Measurements from ENCODE around the gene CDY1B. TPM values are rescaled to one million over a fixed set of nuclear protein-coding genes. Genes with fewer than 3 reads are reported as not detected.
"Not testable (repeated sequence)": the region's sequence is repeated elsewhere in the genome, so short reads cannot be mapped to it uniquely, and the experiment has no call there.

CDY1B gene
- polyA plus RNA-seq (not detected in 3 replicates), polyA minus RNA-seq (not detected in 3 replicates)
- not detected for polyA plus RNA-seq (2011; ENCODE audit: low read depth)
- polyA plus RNA-seq (2011; cell fraction: cytosol; rRNA removed) = not detected in 2 replicates
- not detected in 2 replicates for polyA plus RNA-seq (2011; cell fraction: nucleus; rRNA removed)
- not detected in 2 replicates for polyA plus RNA-seq (2012; ENCODE audit: low replicate concordance)
- not detected for polyA minus RNA-seq (2011; cell fraction: cytosol; rRNA and poly(A)+ RNA removed)
- not detected in 2 replicates for polyA minus RNA-seq (2011; cell fraction: nucleus; rRNA and poly(A)+ RNA removed)

GRCh38 chrY:24047919-24048318, at the start of gene CDY1B:
CDY1B (minus strand) TSS chrY:24048019; CDS start chrY:24047688, 331 bp downstream.
- H3K36me3 ChIP-seq (ENCODE audit: control insufficient read depth in 2 of 2, extremely low read depth in 1 of 2, insufficient read depth in 2 of 2, low read length in 2 of 2); H3K4me3 ChIP-seq (ENCODE audit: control insufficient read depth in 2 of 3, extremely low read depth in 1 of 3, insufficient read depth in 2 of 3, low read depth in 1 of 3, low read length in 3 of 3); H3K27ac ChIP-seq (ENCODE audit: control insufficient read depth, insufficient read depth, low read length); H3K4me1 ChIP-seq (ENCODE audit: control insufficient read depth, extremely low read depth, insufficient read depth, low read length); H3K9me1 ChIP-seq (ENCODE audit: control insufficient read depth, extremely low read depth, insufficient read depth, low read length); dilution Hi-C loops (cut with MboI; ENCODE audit: extremely low pct_ligation_motif_present, low sequenced_read_pairs); FAIRE-seq; H4K20me1 ChIP-seq (ENCODE audit: control insufficient read depth, extremely low read depth, insufficient read depth, low read length); DNase-seq (ENCODE audit: low read depth, low spot score); H3K9me3 ChIP-seq (ENCODE audit: control insufficient read depth, low read depth, low read length); H3K9ac ChIP-seq (ENCODE audit: control insufficient read depth, extremely low read depth, insufficient read depth, low read length); H3K4me2 ChIP-seq (ENCODE audit: control insufficient read depth, extremely low read depth, insufficient read depth, low read depth, low read length); H3K27me3 ChIP-seq (ENCODE audit: control insufficient read depth, extremely low read depth, insufficient read depth, low read length); H2AFZ ChIP-seq (ENCODE audit: control insufficient read depth, low read length); H3K79me2 ChIP-seq (ENCODE audit: control insufficient read depth, insufficient read depth, low read length): not testable (repeated sequence)

GRCh38 chrY:24049525-24049924, 1.7 kb upstream of the CDY1B start:
- H3K9me1 ChIP-seq (ENCODE audit: control insufficient read depth, extremely low read depth, insufficient read depth, low read length); FAIRE-seq; H3K36me3 ChIP-seq (ENCODE audit: control insufficient read depth in 2 of 2, extremely low read depth in 1 of 2, insufficient read depth in 2 of 2, low read length in 2 of 2); DNase-seq (ENCODE audit: low read depth, low spot score); H3K9ac ChIP-seq (ENCODE audit: control insufficient read depth, extremely low read depth, insufficient read depth, low read length); H3K79me2 ChIP-seq (ENCODE audit: control insufficient read depth, insufficient read depth, low read length); H3K4me2 ChIP-seq (ENCODE audit: control insufficient read depth, extremely low read depth, insufficient read depth, low read depth, low read length); H2AFZ ChIP-seq (ENCODE audit: control insufficient read depth, low read length); H3K27me3 ChIP-seq (ENCODE audit: control insufficient read depth, extremely low read depth, insufficient read depth, low read length); H3K4me3 ChIP-seq (ENCODE audit: control insufficient read depth in 2 of 3, extremely low read depth in 1 of 3, insufficient read depth in 2 of 3, low read depth in 1 of 3, low read length in 3 of 3); dilution Hi-C loops (cut with MboI; ENCODE audit: extremely low pct_ligation_motif_present, low sequenced_read_pairs); H3K4me1 ChIP-seq (ENCODE audit: control insufficient read depth, extremely low read depth, insufficient read depth, low read length); H4K20me1 ChIP-seq (ENCODE audit: control insufficient read depth, extremely low read depth, insufficient read depth, low read length); H3K27ac ChIP-seq (ENCODE audit: control insufficient read depth, insufficient read depth, low read length); H3K9me3 ChIP-seq (ENCODE audit: control insufficient read depth, low read depth, low read length): not testable (repeated sequence)

- H3K4me2 ChIP-seq (ENCODE audit: control insufficient read depth, extremely low read depth, insufficient read depth, low read depth, low read length); H3K9me3 ChIP-seq (ENCODE audit: control insufficient read depth, low read depth, low read length); H3K79me2 ChIP-seq (ENCODE audit: control insufficient read depth, insufficient read depth, low read length); H2AFZ ChIP-seq (ENCODE audit: control insufficient read depth, low read length); H3K9ac ChIP-seq (ENCODE audit: control insufficient read depth, extremely low read depth, insufficient read depth, low read length); FAIRE-seq; H3K9me1 ChIP-seq (ENCODE audit: control insufficient read depth, extremely low read depth, insufficient read depth, low read length); H3K27ac ChIP-seq (ENCODE audit: control insufficient read depth, insufficient read depth, low read length); DNase-seq (ENCODE audit: low read depth, low spot score); dilution Hi-C loops (cut with MboI; ENCODE audit: extremely low pct_ligation_motif_present, low sequenced_read_pairs); H4K20me1 ChIP-seq (ENCODE audit: control insufficient read depth, extremely low read depth, insufficient read depth, low read length); H3K4me1 ChIP-seq (ENCODE audit: control insufficient read depth, extremely low read depth, insufficient read depth, low read length); H3K27me3 ChIP-seq (ENCODE audit: control insufficient read depth, extremely low read depth, insufficient read depth, low read length); H3K36me3 ChIP-seq (ENCODE audit: control insufficient read depth in 2 of 2, extremely low read depth in 1 of 2, insufficient read depth in 2 of 2, low read length in 2 of 2); H3K4me3 ChIP-seq (ENCODE audit: control insufficient read depth in 2 of 3, extremely low read depth in 1 of 3, insufficient read depth in 2 of 3, low read depth in 1 of 3, low read length in 3 of 3): not testable (repeated sequence)
These were observed 4.6 kb downstream of the CDY1B start for GRCh38 chrY:24043209-24043608.

GRCh38 chrY:24039008-24039718, 8.7 kb downstream of the CDY1B start:
- dilution Hi-C loops (cut with MboI; ENCODE audit: extremely low pct_ligation_motif_present, low sequenced_read_pairs); H3K9me3 ChIP-seq (ENCODE audit: control insufficient read depth, low read depth, low read length); H3K9ac ChIP-seq (ENCODE audit: control insufficient read depth, extremely low read depth, insufficient read depth, low read length); H3K27me3 ChIP-seq (ENCODE audit: control insufficient read depth, extremely low read depth, insufficient read depth, low read length); H4K20me1 ChIP-seq (ENCODE audit: control insufficient read depth, extremely low read depth, insufficient read depth, low read length); H3K9me1 ChIP-seq (ENCODE audit: control insufficient read depth, extremely low read depth, insufficient read depth, low read length); H2AFZ ChIP-seq (ENCODE audit: control insufficient read depth, low read length); H3K36me3 ChIP-seq (ENCODE audit: control insufficient read depth in 2 of 2, extremely low read depth in 1 of 2, insufficient read depth in 2 of 2, low read length in 2 of 2); H3K4me1 ChIP-seq (ENCODE audit: control insufficient read depth, extremely low read depth, insufficient read depth, low read length); H3K4me3 ChIP-seq (ENCODE audit: control insufficient read depth in 2 of 3, extremely low read depth in 1 of 3, insufficient read depth in 2 of 3, low read depth in 1 of 3, low read length in 3 of 3); DNase-seq (ENCODE audit: low read depth, low spot score); FAIRE-seq; H3K79me2 ChIP-seq (ENCODE audit: control insufficient read depth, insufficient read depth, low read length); H3K27ac ChIP-seq (ENCODE audit: control insufficient read depth, insufficient read depth, low read length); H3K4me2 ChIP-seq (ENCODE audit: control insufficient read depth, extremely low read depth, insufficient read depth, low read depth, low read length): not testable (repeated sequence)
